NB4 (cell line): Measurements from ENCODE around the gene RIMKLB.

Experiments used
- CTCF ChIP-seq: IDR thresholded peaks from one replicate; pipeline ENCODE4 v1.5.1; 2012; ENCODE audit warnings: low read depth, low read length
- MAX ChIP-seq: IDR thresholded peaks from 2 replicates; pipeline ENCODE4 v1.6.1; 2011; ENCODE audit warnings: low read depth, low read length
- POLR2A ChIP-seq: IDR thresholded peaks from 2 replicates; pipeline ENCODE4 v1.6.1; 2011; ENCODE audit warnings: mild to moderate bottlenecking; ENCODE audit not compliant: insufficient read length; ENCODE audit errors: extremely low read depth

- TF ChIP-seq POLR2A = no peak
- TF ChIP-seq CTCF = no peak
- TF ChIP-seq MAX = no peak
Observed at GRCh38 chr12:8773461-8773860, 75.7 kb downstream of the RIMKLB start.
